Measurements from ENCODE around the gene ASAP2.
"Not testable (repeated sequence)": the region's sequence is repeated elsewhere in the genome, so short reads cannot be mapped to it uniquely, and the experiment has no call there.

ASAP2 gene

DNA sequence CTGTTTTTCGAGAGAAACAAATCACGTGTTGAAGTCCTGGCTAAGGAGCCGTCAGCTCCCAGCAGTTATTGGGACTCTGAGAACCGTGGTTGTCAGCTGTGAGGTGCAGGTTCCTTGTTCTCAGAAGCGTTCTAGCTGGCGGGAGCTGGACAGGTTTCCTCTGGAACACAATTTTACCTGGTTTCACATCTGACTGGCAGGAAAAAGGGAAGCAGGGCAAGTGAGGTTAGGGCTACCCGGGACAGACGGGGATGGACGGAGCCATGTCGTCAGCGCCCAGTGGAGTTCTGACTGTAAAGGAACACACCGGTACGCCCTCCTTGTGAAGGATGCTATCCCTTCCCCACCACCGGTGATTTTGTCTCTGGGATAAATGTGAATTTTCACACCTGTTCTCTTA is 190.6 kb downstream of the ASAP2 start:
- H3K27ac ChIP-seq = no peak overlapping the region
- DNase-seq (ENCODE audit: low spot score) = no peak
- TF ChIP-seq, protein P1, sequence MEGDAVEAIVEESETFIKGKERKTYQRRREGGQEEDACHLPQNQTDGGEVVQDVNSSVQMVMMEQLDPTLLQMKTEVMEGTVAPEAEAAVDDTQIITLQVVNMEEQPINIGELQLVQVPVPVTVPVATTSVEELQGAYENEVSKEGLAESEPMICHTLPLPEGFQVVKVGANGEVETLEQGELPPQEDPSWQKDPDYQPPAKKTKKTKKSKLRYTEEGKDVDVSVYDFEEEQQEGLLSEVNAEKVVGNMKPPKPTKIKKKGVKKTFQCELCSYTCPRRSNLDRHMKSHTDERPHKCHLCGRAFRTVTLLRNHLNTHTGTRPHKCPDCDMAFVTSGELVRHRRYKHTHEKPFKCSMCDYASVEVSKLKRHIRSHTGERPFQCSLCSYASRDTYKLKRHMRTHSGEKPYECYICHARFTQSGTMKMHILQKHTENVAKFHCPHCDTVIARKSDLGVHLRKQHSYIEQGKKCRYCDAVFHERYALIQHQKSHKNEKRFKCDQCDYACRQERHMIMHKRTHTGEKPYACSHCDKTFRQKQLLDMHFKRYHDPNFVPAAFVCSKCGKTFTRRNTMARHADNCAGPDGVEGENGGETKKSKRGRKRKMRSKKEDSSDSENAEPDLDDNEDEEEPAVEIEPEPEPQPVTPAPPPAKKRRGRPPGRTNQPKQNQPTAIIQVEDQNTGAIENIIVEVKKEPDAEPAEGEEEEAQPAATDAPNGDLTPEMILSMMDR (IDR thresholded peaks at IDR 0.05) = no peak

DNA sequence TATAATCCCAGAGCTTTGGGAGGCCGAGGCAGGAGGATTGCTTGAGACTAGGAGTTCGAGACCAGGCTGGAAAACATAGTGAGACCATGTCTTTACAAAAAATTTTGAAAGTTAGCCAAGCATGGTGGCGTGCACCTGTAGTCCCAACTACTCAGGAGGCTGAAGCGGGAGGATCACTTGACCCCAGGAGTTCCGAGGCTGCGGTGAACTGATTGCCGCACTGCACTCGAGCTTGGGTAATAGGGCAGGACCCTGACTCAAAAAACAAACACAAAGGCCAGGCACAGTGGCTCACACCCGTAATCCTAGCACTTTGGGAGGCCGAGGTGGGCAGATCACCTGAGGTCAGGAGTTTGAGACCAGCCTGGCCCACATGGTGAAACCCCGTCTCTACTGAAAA is 191.6 kb downstream of the ASAP2 start:
- DNase-seq (ENCODE audit: low spot score); H3K4me3 ChIP-seq: not testable (repeated sequence)
- H3K27ac ChIP-seq = peak overlapping the region in 1 of 2 donors; percentile 57

More for the DNA sequence above, 190.6 kb downstream of the ASAP2 start:
- no peak overlapping the region for H3K4me3 ChIP-seq

DNA sequence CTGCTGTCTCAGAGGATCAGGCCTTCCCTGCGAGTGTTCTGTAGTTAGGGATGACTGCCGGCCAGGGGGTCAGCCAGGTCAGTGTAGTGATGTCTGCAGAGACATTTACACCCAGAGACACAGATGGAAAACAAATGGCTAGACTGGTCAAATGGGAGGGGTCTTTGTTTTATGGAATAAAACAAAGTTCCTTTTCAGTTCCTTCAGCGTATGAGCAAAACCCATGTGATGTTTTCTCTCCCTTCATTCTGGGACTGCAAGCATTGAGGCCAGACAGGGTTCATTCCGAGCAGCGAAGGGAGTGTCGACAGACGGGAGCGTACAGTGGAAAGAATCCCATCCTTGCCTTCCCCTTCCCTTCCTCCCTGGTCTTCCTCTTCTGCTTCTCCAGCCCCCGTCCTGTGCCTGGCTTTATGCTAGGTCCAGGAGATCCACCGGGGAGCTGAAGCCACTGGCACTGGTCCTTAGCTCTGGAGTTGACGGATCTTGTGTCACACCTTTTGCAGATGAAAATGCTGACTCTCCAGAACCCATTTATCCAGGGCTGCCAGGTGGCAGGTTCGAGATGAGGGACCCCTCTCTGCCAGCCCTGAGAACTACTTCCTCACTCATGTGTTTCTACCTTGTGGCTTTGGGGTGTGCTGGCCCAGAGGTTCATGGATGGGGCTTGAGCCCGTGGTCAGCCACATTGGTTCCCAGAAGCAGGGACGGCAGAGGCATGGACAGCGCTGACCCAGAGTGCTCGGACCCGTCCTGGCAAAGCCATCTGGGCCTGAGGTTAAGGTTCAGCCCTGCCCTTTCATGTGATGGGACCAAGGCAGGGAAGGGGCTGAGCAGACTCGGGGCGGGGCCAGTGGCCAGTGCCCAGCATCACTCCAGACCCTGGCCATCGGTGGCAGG is 192.5 kb downstream of the ASAP2 start:
- peak overlapping the region in 1 of 2 donors; percentile 82 for H3K27ac ChIP-seq
- no peak overlapping the region for H3K4me3 ChIP-seq
- TF ChIP-seq, protein P1 (IDR thresholded peaks at IDR 0.05) = no peak
- DNase-seq (ENCODE audit: low spot score) = no peak

DNA sequence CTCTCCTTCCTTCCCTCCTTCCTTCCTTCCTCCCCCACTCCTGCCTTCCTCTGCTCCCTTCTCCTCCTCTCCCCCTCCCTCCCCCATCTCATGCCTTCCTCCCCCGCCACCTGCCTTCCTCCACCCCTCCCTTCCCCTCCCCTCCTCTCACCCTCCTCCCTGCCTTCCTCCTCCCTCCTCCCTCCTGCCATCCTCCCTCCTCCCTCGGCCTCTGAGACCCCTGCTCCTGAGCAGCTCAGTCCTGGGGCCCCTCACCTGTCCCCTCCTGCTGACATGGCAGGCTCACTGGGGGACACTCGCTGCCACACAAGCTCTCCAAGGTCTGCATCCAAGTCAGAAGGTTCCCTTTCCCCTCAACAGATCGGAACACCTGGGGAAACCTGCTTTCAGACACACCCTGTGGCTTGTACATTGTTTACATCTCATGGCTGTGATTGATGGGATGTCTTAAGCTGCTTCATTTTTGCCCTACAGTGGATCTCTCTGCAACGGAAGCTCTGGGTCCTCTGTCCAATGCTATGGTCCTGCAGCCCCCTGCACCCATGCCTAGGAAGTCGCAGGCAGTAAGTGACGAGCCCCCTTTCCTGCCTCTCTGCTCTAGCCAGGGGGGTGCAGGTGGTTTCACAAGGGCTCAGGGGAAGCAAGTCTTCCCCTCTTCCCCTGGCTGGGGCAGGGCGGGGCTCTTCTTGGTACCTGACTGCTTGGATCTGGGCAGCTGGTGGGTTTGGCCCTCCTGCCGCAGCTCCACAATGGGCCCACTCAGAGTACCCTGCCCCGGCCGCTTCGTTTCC is 193.9 kb downstream of the ASAP2 start:
- TF ChIP-seq, protein P1 (IDR thresholded peaks at IDR 0.05) = no peak
- Histone ChIP-seq H3K27ac (peak overlapping the region in 1 of 2 donors; percentile 82), H3K4me3 (no peak overlapping the region)
- DNase-seq (ENCODE audit: low spot score) = no peak

DNA sequence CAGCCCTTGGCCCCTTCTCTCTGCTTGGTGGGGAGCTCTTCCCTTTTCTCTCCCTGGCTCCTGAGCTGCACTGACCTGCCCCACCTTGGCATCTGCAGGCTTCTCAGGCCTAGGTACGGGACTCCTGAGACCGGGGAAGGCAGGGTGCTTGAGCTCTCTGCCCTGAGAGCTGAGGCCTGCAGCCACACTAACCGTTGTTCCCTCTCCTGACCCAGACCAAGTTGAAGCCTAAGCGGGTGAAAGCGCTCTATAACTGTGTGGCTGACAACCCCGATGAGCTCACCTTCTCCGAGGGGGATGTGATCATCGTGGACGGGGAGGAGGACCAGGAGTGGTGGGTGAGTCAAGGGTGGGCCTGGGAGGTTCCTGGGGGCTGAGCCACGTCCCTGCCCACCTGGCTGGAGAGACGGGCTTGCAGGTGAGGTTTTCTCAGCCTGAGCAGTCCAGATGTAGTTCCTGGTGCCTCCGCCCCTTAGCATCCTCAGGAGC is 194.5 kb downstream of the ASAP2 start:
- TF ChIP-seq, protein P1 (IDR thresholded peaks at IDR 0.05) = no peak
- DNase-seq (ENCODE audit: low spot score) = no peak
- Histone ChIP-seq H3K27ac (no peak overlapping the region), H3K4me3 (no peak overlapping the region)

DNA sequence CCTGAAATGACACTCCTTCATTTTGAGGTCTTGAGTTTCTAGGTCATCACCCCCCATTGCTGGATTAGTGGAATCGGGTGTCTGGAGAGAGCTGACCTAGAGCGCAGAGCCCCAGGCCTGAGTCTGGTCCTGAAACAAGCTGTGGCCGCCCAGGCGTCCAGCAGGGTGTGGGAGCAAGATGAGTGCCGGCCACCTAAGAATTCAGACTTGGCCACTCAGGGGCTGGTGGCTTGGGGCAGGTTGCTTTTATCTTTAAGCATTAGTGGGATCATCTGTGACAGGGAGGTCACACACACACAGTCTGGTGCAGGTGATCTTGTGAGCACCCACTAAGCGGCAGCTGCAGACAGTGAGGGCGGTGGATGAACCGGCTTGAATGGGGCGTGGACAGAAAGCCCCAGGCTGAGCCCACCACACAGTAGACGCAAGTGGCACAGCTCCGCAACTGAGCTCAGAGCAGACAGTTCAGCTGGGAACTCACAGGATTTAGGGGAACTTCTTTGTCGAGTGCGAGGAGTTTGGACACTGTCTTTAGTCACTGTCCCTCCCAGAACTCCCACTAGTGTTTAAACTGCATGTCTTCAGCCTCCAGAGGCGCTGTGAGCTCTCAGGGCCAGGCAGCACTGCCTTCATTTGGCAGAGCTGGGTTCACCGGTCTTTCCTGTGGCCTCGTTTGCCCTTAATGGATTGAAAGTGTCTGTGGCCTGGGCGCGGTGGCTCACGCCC is 195.2 kb downstream of the ASAP2 start:
- DNase-seq (ENCODE audit: low spot score) = no peak

More for the DNA sequence above, 195.2 kb downstream of the ASAP2 start:
- H3K27ac ChIP-seq = no peak overlapping the region
- no peak overlapping the region for H3K4me3 ChIP-seq
- TF ChIP-seq, protein P1 (IDR thresholded peaks at IDR 0.05) = no peak

All from coronary artery (tissue), 2 donors.